HG03066 (cell line): ENCODE results near the gene DGKI.

Experiments used
- ATAC-seq: cut with Tn5 transposase; IDR thresholded peaks from one replicate; pipeline ENCODE4 v1.9.1; 2021; ENCODE audit warnings: low read depth; ENCODE audit not compliant: unreplicated experiment

The DGKI gene

DNA sequence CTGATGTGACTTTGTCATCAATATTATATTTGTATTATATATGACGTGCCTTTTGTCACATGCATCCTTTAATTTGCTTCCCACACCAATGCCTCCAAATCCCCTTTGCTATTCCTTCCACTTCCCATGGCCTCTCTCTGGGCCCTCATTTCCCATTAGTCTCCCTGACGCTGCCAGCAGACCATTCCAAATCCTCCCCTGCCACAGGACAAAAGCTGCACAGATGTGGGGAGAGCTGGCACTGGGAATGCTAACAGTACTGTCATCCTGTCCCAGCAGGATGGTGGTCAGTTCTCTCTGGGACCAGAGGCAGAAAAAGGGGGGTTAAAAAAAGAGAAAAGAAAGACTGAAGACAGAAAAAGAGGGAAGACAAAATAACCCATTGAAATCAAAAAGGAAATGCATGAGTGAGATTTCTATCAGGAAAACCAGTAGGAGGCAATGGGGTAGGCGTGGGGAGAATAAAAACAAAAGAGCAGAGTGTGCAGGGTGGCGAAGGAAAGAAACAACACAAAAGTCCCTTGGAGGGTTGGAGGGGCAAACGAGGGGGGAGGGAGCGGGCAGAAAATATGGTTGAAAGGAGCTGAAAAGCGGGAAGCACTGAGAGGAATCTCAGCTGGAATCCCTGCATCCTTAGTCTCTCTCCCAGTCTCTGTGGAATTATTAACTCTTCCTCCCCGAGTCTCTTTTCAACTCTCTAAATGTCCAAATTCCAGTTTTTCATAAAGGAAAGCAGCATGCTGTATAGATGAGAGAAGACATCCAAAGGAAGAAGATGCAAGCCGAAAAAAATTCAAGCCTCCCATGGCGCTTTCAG, 444.0 kb downstream of the DGKI start:
- no peak for ATAC-seq

DNA sequence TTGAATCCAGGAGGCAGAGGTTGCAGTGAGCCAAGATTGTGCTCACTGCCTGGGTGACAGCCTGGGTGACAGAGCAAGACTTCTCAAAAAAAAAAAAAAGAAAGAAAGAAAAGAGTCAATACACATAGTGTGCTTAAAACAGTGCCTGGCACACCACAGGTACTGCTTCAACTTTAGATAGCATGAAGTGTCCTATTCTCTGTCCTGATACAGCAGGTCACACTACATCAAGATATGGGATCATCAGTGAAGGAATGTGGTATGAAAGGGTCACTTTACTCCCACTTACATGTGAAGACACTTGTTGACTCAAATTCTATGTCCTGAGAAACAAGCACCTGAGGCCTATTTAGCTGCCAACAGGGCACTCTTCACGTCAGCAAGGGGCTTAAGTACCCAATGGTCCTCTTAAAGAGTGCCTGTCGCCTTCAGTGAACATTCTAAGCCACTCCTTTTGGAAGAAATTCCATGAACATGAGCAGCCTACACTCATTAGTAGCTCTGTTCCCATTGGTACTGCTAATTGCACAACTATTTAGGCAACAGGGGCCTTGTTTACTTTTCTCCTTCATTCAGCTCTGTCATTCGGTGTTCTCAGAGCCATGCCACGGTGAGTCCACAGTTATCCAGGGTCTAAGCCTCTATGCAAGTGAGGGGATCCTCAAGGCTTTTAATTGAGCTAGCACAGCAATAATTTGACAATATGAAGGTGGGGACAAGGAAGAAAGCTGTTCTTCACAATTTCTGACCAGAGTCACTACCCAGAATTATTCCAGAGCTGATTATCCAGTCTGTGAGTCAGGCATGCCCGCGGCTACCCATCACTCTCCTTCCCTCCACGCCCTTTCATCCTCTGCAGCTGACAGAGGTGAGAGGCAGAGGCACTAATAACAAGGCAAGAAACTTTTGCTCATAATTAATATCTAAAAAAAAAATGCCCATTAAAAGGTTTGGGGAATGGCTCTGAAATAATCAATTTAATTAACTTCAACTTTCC, 446.6 kb downstream of the DGKI start:
- no peak for ATAC-seq

DNA sequence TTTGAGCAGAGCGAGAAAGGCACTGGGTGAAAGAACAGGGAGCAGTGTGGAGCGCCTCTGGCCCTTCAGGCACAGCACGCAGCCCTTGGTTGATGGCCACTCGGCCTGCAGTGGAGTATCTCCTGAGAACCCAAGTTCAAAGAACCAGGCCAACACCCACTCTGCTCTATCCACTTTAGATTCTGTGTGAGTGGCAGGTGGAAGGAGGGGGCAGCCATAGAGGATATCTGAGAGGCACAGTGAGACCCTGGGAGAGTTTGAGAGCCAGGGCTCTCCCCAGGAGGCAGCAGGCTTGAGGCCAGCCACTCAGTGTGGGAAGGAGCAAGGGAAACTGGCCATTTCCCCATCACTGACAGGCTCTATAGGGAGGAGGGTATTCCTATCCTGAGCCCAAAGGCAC, 450.7 kb downstream of the DGKI start:
- ATAC-seq, result no peak

DNA sequence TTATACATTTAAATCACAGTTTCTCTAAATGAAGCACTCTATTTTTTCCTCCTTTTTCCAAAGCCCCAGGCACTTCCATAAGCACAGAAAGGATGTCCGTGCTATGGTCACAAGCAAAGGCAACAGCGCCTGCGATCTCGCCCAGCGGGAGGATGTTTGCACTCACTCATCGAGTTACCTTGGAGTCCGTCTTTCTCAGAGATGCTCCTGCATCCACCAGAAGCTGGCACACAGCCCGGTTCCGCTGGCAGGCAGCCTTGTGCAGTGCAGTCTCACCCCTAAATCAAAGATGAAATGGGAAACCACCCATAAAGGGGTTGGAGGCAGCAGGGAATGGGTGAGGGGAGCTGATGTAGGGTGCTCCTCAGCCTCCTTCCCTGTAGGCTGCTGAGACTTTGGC, 451.4 kb downstream of the DGKI start:
- ATAC-seq, result no peak

DNA sequence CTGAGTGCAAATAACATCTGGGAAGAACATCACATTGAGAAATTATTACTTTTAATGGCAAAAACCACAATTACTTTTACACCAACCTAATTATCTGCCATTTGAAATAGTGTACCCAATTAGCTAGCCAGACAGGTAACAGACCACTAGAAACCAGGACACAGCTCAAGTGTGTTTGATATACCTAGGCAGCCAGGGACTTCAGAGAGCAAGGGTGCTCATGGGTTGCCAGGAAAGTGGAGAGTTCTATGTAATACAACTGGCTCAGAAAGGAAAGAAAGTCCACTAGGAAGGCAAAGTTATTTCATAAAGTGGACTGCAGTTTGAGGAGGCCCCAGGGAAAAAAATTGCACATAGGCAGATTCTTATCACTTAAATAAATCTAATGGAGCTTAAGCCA, 453.2 kb downstream of the DGKI start:
- no peak for ATAC-seq

DNA sequence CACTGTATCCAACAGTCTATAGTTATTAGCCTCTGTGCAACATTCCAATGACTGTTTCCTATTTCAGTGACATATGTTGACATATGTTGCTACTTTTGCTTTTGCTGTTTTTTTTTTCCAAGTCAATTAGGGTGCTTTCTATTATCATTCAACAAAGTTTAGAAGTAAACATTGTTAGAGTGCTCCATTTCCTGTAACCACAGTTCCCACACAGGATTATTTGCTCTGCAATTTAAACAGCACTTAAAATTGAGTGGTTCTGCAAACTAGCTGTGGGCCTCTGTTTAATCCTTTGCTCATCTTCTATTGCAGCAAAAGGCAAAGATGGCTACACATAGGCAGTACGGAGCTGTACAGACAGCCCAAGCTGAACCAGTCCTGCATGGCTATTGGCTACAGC, 456.7 kb downstream of the DGKI start:
- ATAC-seq, result no peak

DNA sequence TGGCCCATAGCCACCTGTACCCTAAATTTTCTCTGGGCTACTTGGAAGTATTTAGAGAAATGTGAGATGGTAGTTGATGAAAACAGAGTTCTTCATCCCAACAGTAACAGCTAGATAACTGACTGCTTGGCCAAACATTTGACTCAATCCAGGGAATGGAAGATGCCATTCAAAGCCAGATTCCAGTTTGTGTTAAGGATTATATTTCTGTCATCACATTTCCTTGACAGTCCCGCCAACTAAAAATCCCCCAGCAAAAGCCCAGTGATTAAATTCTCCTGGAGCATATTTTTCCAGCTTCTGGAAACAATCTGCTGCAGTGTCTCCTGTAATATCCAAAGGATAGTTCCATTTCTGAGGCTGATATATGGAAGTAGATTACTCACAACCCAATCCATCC, 457.9 kb downstream of the DGKI start:
- no peak for ATAC-seq

DNA sequence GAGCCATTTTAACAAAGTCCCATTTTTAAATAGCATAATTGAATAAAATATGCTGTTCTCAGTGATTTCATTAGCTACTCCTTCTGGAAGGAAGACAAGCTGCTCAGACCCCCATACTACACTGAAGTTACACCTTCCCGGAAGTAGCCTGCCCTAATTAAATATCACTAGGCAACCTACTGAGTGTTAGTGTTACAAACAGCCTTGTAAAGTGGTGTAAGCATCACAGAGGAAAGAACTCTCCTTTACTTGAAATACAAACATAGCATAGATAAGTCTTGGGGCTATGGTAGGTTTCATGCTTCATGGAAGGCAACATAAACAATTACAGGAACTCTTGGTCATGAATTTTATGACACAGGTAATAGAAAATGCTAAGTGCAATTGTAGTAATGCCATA, 459.8 kb downstream of the DGKI start:
- no peak for ATAC-seq

DNA sequence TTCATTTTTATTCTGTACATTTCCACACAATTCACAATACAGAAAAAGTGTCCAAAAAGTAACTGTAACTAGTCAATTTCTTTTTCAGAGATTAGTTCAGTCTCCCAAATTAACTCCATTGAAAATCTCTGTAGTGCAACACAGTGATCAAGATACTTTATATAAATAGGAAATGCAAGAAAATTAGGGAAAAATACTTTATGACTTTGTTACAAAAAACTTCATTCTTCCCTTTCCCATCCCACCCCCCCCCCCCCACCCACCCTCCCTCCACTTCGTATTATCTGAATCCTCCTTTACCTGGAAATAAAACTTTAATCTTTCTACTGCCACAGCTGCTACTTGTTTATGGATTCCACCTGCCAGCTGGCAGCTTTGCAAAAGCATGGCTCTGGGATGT, 465.7 kb downstream of the DGKI start:
- ATAC-seq, result no peak

DNA sequence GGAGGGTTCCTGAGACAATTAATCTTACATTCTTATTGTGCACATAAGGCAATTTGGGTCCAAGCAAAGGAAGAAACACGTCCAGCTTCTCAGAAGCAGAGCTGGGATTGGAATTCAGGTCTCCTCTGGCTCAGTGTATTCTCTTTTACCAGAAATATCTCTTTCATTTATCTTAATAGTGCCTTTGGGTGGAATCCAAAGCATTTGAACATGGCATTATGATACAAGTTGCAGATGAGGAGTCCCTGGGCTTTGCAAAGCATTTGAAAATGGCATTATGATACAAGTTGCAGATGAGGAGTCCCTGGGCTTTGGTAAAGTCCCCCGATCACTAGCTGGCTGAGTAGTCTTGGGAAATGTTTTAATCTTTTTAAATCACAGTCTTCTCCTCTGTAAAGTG, 473.3 kb downstream of the DGKI start:
- no peak for ATAC-seq

DNA sequence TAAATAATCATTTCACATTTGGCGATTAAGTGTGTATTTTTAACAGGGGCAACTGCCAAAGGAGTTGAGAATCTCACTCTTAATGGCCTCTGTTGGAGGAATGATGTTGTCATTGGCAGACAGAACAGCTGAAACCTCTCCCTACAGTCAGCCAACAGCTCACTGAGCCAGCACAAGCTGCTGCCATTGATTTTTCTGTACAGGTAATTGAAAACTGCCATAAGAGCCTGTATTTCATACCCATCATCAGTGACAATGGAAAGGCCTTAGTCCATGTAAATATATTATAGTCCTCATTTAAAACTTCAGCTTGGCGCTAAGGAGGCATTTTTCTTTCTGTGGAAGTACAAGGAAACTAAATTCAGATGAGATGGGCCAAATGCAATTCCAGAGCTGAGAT, 475.2 kb downstream of the DGKI start:
- no peak for ATAC-seq

DNA sequence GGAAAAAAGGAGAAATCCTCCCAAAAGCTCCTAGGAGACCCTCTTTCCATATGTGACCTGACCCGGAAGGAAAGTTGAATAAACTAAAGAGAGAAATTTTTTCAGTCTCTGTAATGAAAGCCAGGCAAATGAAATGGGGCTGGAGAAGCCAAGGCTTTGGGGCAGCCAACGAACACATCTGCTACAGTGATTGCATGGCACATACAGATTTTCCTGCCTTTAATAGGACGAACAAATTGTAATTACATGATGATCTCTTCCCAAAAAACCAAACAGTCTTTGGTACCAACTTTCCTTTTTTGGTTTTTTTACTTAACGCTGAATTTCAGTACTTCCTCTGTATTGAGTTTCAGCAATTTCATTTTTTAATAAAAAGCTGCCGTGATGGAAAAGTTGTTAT, 479.8 kb downstream of the DGKI start:
- no peak for ATAC-seq

DNA sequence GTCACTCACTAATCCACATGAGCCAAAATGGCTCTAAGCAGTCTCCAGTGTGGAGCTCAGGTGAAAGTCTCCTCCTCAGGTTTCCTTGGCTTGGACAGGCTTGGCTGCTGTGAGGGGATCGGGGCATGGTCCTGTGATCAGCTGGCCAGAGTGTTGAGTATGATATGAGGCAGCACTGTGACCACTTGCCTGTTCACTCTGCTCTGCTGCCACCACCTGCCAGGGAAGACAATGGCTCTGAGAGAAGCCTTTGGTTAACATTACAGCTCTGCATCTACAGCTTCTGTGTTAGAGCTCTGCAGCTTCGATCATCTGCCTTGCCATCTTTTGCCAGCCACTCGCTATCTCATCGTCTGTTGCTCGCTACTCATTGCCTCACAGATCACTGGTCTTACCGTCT, 483.1 kb downstream of the DGKI start:
- ATAC-seq, result no peak

DNA sequence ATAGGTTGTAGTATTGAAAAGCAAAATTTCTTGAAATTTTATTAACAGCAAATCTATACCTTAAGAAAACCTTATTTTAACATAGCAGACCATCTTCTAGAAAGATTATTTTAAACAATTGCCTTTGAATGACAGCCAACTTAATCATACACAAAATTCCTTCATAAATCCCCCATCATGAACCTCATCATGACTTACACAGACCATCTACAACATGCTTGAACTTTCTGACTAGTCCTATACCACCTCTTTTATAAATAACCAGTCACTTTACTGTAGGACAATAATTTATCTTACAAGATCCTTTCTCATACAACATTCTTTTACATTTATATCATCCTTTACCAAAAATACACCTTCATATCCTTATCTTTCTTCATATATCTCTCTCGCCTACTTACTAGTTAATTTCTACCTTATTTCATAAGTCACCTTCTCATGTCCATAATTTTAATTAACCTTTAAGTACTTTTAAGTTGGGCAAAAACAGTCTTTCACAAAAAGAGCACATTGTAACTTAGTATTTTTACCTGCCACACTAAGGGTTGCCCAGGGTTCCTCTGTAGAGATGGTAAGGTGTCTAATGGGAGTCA, 486.6 kb downstream of the DGKI start:
- no peak for ATAC-seq

DNA sequence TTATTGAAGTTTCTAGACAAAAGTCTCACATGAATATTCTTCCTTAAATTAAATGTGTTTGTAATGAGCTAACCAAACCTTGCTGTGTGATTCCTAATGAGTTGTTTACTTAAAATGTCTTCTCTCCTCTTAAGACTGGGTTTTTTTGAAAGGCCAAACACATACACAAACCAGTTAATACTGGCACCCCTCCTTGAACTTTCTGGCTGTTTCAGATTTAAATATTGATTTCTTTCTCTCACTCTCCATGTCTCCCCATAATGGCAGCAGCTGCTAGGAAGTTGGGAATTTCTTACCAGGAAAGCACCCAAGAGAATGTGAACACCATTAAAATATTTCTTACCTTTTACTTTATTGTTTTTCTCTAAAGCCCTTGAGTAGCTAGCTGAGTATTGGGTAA, 491.8 kb downstream of the DGKI start:
- ATAC-seq, result no peak

DNA sequence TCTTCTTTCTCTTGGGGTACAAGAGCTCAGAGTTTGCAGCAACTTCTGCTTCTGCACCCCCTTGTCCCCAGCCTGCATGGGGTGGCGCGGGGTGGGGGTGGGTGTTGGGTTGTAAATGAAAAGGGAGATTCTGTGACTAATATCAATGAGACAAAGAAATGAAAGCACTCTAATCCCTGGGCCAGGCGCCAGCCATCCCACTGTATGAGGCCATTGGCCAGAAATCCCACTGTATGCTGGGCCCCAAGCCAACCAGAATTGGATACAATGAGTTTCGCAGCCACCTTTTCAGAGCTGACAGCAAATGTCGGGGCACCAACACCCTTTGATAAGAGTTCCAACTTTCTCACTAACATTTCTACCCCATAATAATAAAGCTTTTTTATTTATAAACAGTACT, 492.4 kb downstream of the DGKI start:
- ATAC-seq, result no peak

DNA sequence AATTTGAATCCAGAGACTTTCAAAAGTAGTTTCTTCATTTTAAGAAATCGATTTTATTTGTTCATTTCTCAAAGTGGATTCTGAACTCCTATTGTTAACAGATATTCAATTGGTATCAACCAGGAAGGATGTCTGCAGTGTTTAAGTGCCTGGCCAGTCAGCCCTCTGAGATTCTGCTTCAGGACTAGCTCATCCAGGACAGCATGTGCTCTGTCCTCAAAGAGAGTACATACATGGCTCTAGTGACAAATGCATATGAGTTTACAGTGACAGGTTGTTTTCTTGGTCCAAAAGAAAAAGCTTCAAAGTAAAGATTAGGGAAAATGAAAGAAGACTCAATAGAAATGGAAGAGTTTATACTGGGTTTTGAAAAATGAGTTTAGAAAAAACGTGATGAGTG, 494.8 kb downstream of the DGKI start:
- no peak for ATAC-seq

DNA sequence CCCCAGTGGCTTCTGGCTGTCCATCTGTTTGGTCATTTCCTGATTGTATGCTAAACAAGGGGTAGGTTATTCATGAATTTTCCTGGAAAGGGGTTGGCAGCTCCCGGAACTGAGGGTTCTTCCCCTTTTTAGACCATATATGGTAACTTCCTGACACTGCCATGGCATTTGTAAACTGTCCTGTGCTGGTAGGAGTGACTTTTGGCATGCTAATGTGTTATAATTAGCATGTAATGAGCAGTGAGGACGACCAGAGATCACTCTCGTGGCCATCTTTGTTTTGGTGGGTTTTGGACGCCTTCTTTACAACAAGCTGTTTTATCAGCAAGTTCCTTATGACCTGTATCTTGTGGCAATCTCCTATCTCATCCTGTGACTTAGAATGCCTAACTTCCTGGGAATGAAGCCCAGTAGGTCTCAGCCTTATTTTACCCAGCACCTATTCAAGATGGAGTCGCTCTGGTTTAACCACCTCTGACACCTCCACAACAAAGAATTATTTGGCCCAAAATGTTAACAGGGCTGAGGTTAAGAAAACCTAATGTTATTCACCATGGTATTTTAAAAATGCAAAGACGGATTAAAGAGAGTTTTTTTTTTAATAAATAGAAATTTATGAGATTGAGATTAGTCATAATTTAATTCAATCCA, 500.9 kb downstream of the DGKI start:
- no peak for ATAC-seq

DNA sequence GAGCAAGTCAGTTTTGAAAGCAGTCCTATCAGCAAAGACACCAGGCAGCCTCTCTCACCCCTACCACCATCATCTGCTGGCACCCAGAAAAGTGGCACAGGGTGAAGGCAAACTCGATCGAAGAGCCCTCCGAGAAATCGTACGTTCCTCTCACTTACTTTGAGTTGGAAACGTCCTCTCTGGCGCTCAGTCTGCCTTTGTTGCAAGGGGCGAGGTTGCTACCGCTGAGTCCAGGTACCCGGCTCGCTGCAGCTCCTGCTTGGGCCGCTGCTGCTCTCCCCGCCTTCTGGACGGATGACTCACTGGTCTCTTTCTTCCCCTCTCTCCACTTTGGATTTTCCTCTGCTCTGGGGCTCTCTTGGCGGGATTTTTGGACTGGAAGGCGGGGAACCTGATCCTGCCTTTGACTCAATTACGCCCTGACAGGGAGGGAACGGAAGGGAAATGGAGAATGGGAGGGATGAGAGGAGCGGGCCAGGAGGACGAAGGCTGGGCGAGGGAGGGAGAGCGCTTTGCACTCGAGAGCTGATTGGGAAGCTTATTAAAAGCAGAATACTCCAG, 503.4 kb downstream of the DGKI start, which contains the start of gene PTN:
Gene PTN (minus strand): TSS at position 453 of the 561 bp plus-strand sequence. CDS start 88,760 bp downstream, outside the sequence.
- no peak for ATAC-seq

DNA sequence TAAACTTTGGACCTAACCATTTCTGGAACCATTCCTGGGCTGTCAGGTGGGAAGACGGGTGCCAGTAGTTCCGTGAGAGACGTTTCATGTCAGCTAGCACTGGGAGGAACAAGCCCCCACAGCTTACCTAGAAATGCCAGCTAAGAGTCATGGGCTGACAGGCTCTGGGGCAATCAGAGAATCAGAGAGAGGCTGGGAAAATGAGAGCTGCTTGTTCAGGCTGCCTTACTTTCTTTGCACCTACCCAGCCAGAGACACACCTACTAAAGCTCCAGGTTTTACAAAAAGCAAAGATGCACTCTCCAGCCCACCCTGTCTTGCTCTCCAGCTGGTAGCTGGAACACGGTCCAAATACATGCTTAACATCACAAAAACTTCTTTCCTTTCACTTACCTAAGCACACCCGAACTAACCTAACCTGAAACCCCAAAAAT, 503.9 kb downstream of the DGKI start:
- no peak for ATAC-seq
